Measurements from ENCODE around the gene KRTAP20-2.

Gene KRTAP20-2

DNA sequence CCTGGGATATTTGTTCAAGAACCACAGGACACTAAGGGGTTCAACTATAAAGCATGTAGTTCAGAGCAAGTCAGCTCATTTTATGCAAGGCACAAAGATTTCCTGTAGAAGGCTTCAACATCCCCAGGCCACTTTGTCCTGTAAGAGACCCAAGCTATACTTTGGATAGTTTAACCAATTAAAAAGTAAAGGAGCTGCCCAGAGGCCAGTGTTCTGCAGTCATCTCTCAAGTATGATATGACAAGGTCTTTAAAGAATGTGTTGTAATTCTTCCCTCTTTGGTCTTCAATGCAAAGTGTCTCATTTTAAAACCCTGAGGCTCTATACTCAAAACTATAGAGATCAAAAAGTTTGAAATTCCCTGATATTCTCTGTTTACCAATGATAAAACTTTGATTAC is 41.7 kb downstream of the KRTAP20-2 start:
- no peak for DNase-seq

DNA sequence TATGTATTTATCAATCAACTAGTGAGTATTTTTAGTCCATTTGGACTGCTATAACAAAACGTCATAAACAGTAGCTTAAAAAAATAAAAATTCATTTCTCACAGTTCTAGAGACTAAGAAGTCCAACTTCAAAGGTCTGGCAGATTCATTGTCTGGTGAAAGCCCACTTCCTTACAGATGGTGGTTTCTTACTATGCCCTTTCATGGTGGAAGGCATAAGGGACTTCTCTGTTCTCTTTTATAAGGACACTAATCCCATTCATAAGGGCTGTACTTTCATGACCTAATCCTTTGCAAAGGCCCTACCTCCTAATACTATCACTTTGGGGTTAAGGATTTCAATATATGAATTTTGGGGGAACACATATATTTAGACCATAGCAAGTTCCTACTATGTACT is 45.6 kb downstream of the KRTAP20-2 start:
- no peak for DNase-seq

DNA sequence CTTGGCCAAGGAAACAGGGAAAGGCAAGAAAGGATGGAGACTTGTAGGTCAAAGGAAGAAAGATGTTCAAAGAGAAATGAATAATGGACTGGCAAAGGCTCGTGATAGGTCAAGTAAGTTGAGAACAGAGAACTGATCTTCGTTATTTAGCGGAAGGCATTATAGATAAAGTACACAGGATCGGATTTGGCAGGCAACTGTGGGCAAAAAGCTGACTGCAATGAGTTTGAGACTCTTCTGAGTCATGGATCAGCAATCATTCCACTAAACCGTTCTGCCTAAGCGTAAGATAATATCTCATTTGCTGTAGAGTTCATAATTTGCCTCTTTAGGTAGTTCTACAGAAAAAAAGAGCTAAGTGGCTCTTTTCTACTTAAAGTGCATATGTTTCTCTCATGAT is 49.5 kb downstream of the KRTAP20-2 start:
- DNase-seq, result no peak
